H1 (cell line): ENCODE results near the gene DLX4. TPM values are rescaled to one million over a fixed set of nuclear protein-coding genes. Genes with fewer than 3 reads are reported as not detected.

ENCODE experiments used
- CBX5 ChIP-seq: fragments of 300-800, 300-1000 bp; sonication (generic); IDR thresholded peaks from 2 replicates; pipeline ENCODE4 v1.7.1; 2016; ENCODE audit warnings: antibody characterized with exemption, low read length, low read depth
- FOSL1 ChIP-seq: IDR thresholded peaks from 2 replicates; pipeline ENCODE4 v1.6.1; 2011; ENCODE audit warnings: mild to moderate bottlenecking, low read depth, low read length, moderate library complexity; ENCODE audit not compliant: insufficient read depth
- PHF8 ChIP-seq: fragments of 200-600 bp; sonication (generic); conservative IDR thresholded peaks from 2 replicates; pipeline ENCODE4 v1.7.1; 2012; ENCODE audit warnings: low read depth, mild to moderate bottlenecking, inconsistent platforms, low read length, moderate library complexity
- polyA plus RNA-seq, 7 experiments: library from polyadenylated mRNA; depleted of rRNA in 3 of 7; stranded (reverse) in 5 of 7; unstranded in 2 of 7; fragments of >200 nt in 5 of 7; fragments of 200-250 nt in 2 of 7; gene quantifications; 1 replicate in 5 of 7; 2 replicates in 1 of 7; 4 replicates in 1 of 7; pipeline versions ENCODE4 v1.2.1 to v1.2.3, GENCODE V29; 2011 to 2013; ENCODE audit warnings: missing spikeins in 2 of 7, mixed read lengths in 2 of 7
- total RNA-seq: library from RNA; stranded (reverse); fragmentation: NEBNext Ultra II Directional; extraction: Animal tissue kit (Norgen Biotek cat#: 25700); gene quantifications from 2 replicates; pipeline ENCODE4 v1.2.1, GENCODE V29; 2021

Gene DLX4
- total and polyA plus RNA-seq, 2 of the 8 experiments (the other 6 are each of a cell fraction or from before 2014, with no cell fraction given), result 0.67 to 0.80 TPM

- TF ChIP-seq CBX5, result no peak
- no peak for TF ChIP-seq FOSL1
- no peak for TF ChIP-seq PHF8
Measured at GRCh38 chr17:49924589-49924988, 44.4 kb upstream of the DLX4 start (continued).
